Measurements from ENCODE around the gene MED10.

Gene MED10

GRCh38 chr5:6398570-6399230 is 20.4 kb upstream of the MED10 start:
- DNase-seq, result no peak

GRCh38 chr5:6397536-6398269 is 19.4 kb upstream of the MED10 start:
- no peak for DNase-seq

- DNase-seq, result no peak
Observed at GRCh38 chr5:6396836-6397535, 18.6 kb upstream of the MED10 start.

- DNase-seq, result no peak
Observed at GRCh38 chr5:6396043-6396442, 17.7 kb upstream of the MED10 start.

GRCh38 chr5:6395621-6396020 is 17.3 kb upstream of the MED10 start:
- no peak for DNase-seq

GRCh38 chr5:6395102-6395445 is 16.7 kb upstream of the MED10 start:
- no peak for DNase-seq

GRCh38 chr5:6394429-6395101 is 16.2 kb upstream of the MED10 start:
- no peak for DNase-seq

- DNase-seq, result no peak
Observed at GRCh38 chr5:6393596-6394194, 15.3 kb upstream of the MED10 start.

- DNase-seq, result no peak
Observed at GRCh38 chr5:6392561-6392960, 14.2 kb upstream of the MED10 start.

GRCh38 chr5:6391151-6391550 is 12.8 kb upstream of the MED10 start:
- DNase-seq, result no peak

GRCh38 chr5:6389946-6390530 is 11.7 kb upstream of the MED10 start:
- no peak for DNase-seq

GRCh38 chr5:6389397-6389796 is 11.1 kb upstream of the MED10 start:
- DNase-seq, result no peak

- DNase-seq, result no peak
Observed at GRCh38 chr5:6387970-6388369, 9.6 kb upstream of the MED10 start.

GRCh38 chr5:6386271-6386670 is 7.9 kb upstream of the MED10 start:
- no peak for DNase-seq

GRCh38 chr5:6384856-6385255 is 6.5 kb upstream of the MED10 start:
- DNase-seq, result no peak

GRCh38 chr5:6383376-6383775 is 5.0 kb upstream of the MED10 start:
- peak in 1 of 2 experiments; percentile 46 for DNase-seq

- no peak for DNase-seq
Observed at GRCh38 chr5:6379246-6379645, 899 bp upstream of the MED10 start.

- no peak for DNase-seq
Observed at GRCh38 chr5:6378766-6379103, 388 bp upstream of the MED10 start.

GRCh38 chr5:6377582-6377904 is 804 bp downstream of the MED10 start:
- DNase-seq, result no peak

- DNase-seq, result no peak
Observed at GRCh38 chr5:6376974-6377520, 1.3 kb downstream of the MED10 start.

- DNase-seq, result no peak
Observed at GRCh38 chr5:6373081-6373846, 5.1 kb downstream of the MED10 start.

All from NCI-H187 (cell line).